Endothelial cell (in vitro differentiated cells): ENCODE results near the gene GRID1. TPM values are rescaled to one million over a fixed set of nuclear protein-coding genes. Genes with fewer than 3 reads are reported as not detected.

ENCODE experiments used
- DNase-seq: peaks from one replicate; pipeline ENCODE4 v3.0.0; 2021; ENCODE audit warnings: low spot score
- H3K27ac Mint-ChIP-seq: one replicate; pipeline ENCODE4 v1.8.0; 2021; ENCODE audit warnings: mixed read lengths, inconsistent platforms; ENCODE audit not compliant: unreplicated experiment
- H3K27me3 Mint-ChIP-seq: one replicate; pipeline ENCODE4 v1.8.0; 2021; ENCODE audit warnings: mild to moderate bottlenecking, moderate library complexity, mixed read lengths, inconsistent platforms; ENCODE audit not compliant: unreplicated experiment
- H3K36me3 Mint-ChIP-seq: one replicate; pipeline ENCODE4 v1.8.0; 2021; ENCODE audit warnings: mild to moderate bottlenecking, low read depth, mixed read lengths, inconsistent platforms; ENCODE audit not compliant: unreplicated experiment
- H3K4me1 Mint-ChIP-seq: one replicate; pipeline ENCODE4 v1.8.0; 2021; ENCODE audit warnings: mild to moderate bottlenecking, mixed read lengths, inconsistent platforms; ENCODE audit not compliant: unreplicated experiment
- H3K4me3 Mint-ChIP-seq: one replicate; pipeline ENCODE4 v1.8.0; 2021; ENCODE audit warnings: mild to moderate bottlenecking, mixed read lengths, inconsistent platforms; ENCODE audit not compliant: unreplicated experiment
- H3K9me3 Mint-ChIP-seq: one replicate; pipeline ENCODE4 v1.8.0; 2021; ENCODE audit warnings: mixed read lengths, inconsistent platforms; ENCODE audit not compliant: unreplicated experiment
- CTCF ChIP-seq: fragments of 200-600 bp; sonication (generic); IDR thresholded peaks from one replicate; pipeline ENCODE4 v1.5.0; 2021; ENCODE audit warnings: antibody characterized with exemption; ENCODE audit not compliant: unreplicated experiment
- total RNA-seq: library from RNA; stranded (reverse); fragmentation: NEBNext Ultra II Directional; extraction: Animal tissue kit (Norgen Biotek cat#: 25700); gene quantifications from one replicate; pipeline ENCODE4 v1.2.1, GENCODE V29; 2021; ENCODE audit not compliant: unreplicated experiment

Gene GRID1
- total RNA-seq, 1 donor from 2014 or later, result 0.26 TPM

- no peak overlapping the region for H3K27ac Mint-ChIP-seq
- no peaks in the 10 kb centered on the region for H3K4me1 Mint-ChIP-seq
- no peak for DNase-seq
- peaks cover 9% of the 10 kb centered on the region for H3K27me3 Mint-ChIP-seq
- no peaks in the 10 kb centered on the region for H3K36me3 Mint-ChIP-seq
- H3K4me3 Mint-ChIP-seq, result no peak overlapping the region
- TF ChIP-seq CTCF, result no peak
- no peaks in the 10 kb centered on the region for H3K9me3 Mint-ChIP-seq
Measured at GRCh38 chr10:86192147-86192546, 174.4 kb downstream of the GRID1 start.

GRCh38 chr10:86191686-86192085, 174.9 kb downstream of the GRID1 start:
- Mint-ChIP-seq H3K36me3 (no peaks in the 10 kb centered on the region), H3K27me3 (peaks cover 9% of the 10 kb centered on the region), H3K9me3 (no peaks in the 10 kb centered on the region), H3K4me1 (no peaks in the 10 kb centered on the region), H3K27ac (no peak overlapping the region), H3K4me3 (no peak overlapping the region)
- DNase-seq, result no peak
- no peak for TF ChIP-seq CTCF

- no peak overlapping the region for H3K4me3 Mint-ChIP-seq
- no peaks in the 10 kb centered on the region for H3K4me1 Mint-ChIP-seq
- no peak overlapping the region for H3K27ac Mint-ChIP-seq
- no peaks in the 10 kb centered on the region for H3K36me3 Mint-ChIP-seq
- peaks cover 9% of the 10 kb centered on the region for H3K27me3 Mint-ChIP-seq
- DNase-seq, result no peak
- H3K9me3 Mint-ChIP-seq, result no peaks in the 10 kb centered on the region
- no peak for TF ChIP-seq CTCF
Measured at GRCh38 chr10:86191166-86191565, 175.4 kb downstream of the GRID1 start.

GRCh38 chr10:86190291-86190690, 176.3 kb downstream of the GRID1 start:
- H3K4me1 Mint-ChIP-seq, result no peaks in the 10 kb centered on the region
- no peak for DNase-seq
- no peaks in the 10 kb centered on the region for H3K9me3 Mint-ChIP-seq
- H3K4me3 Mint-ChIP-seq, result no peak overlapping the region
- H3K36me3 Mint-ChIP-seq, result no peaks in the 10 kb centered on the region
- TF ChIP-seq CTCF, result no peak
- H3K27me3 Mint-ChIP-seq, result peaks cover 9% of the 10 kb centered on the region
- no peak overlapping the region for H3K27ac Mint-ChIP-seq

GRCh38 chr10:86189891-86190290, 176.7 kb downstream of the GRID1 start:
- TF ChIP-seq CTCF, result no peak
- H3K27ac Mint-ChIP-seq, result no peak overlapping the region
- no peak overlapping the region for H3K4me3 Mint-ChIP-seq
- H3K36me3 Mint-ChIP-seq, result no peaks in the 10 kb centered on the region
- H3K9me3 Mint-ChIP-seq, result no peaks in the 10 kb centered on the region
- H3K27me3 Mint-ChIP-seq, result peaks cover 8% of the 10 kb centered on the region
- no peak for DNase-seq
- H3K4me1 Mint-ChIP-seq, result no peaks in the 10 kb centered on the region
